ENCODE results near the gene RNF207. TPM values are rescaled to one million over a fixed set of nuclear protein-coding genes. Genes with fewer than 3 reads are reported as not detected.

Gene RNF207
- total RNA-seq, 1 experiment from 2014 or later: 4.9 TPM

GRCh38 chr1:6180707-6181311 is 25.1 kb upstream of the RNF207 start:
- no CpG with 5 or more reads among the region's 36 CpGs for WGBS (ENCODE audit: extremely low coverage, insufficient read length, low lambda C conversion rate)
- Mint-ChIP-seq H3K9me3 (no peaks in the 10 kb centered on the region), H3K4me3 (peak overlapping the region; percentile 48 to 74), H3K27ac (no peak overlapping the region), H3K27me3 (ENCODE audit: low read depth) (peaks cover 35% of the 10 kb centered on the region), H3K4me1 (peaks cover 33 to 41% of the 10 kb centered on the region in 2 experiments), H3K36me3 (ENCODE audit: insufficient read depth in 1 of 3, low read depth in 3 of 3) (peaks cover 4 to 17% (median 4%) of the 10 kb centered on the region in 3 experiments; a peak in 6 of 7 replicates)
- Histone ChIP-seq H4K5ac (ENCODE audit: insufficient read length, low read depth, low read length) (no peak overlapping the region), H3K56ac (ENCODE audit: insufficient read length, low read depth, low read length) (no peak overlapping the region), H3K9ac (ENCODE audit: extremely low read depth, insufficient read length, low read length) (no peak overlapping the region), H3K79me1 (ENCODE audit: insufficient read depth, low read depth, low read length, poor library complexity, severe bottlenecking) (no peaks in the 10 kb centered on the region), H3K27me3 (ENCODE audit: insufficient read depth, low read length) (peaks cover 14% of the 10 kb centered on the region; the same call in 1 of the 2 replicates), H3K27ac (ENCODE audit: insufficient read length, low read depth, low read length) (no peak overlapping the region), H2BK15ac (ENCODE audit: low read depth, low read length) (no peak overlapping the region), H3K79me2 (ENCODE audit: insufficient read depth, low read length) (no peaks in the 10 kb centered on the region), H3K23me2 (ENCODE audit: insufficient read length, low read depth, low read length, poor library complexity, severe bottlenecking) (no peaks in the 10 kb centered on the region), H2BK12ac (ENCODE audit: insufficient read length, low read depth, low read length) (no peak overlapping the region), H2BK5ac (ENCODE audit: insufficient read length, low read length) (no peak overlapping the region), H3K4me1 (ENCODE audit: insufficient read depth, low read length) (peaks cover 4% of the 10 kb centered on the region; the same call in 1 of the 2 replicates), H2AFZ (ENCODE audit: low read length) (no peak overlapping the region), H3K23ac (ENCODE audit: insufficient read length, low read depth, low read length) (no peak overlapping the region), H4K91ac (ENCODE audit: insufficient read length, low read depth, low read length) (no peak overlapping the region), H4K8ac (replicated peaks; ENCODE audit: insufficient read length, low read depth, low read length) (no peak overlapping the region), H3K18ac (ENCODE audit: insufficient read length, low read depth, low read length) (peak overlapping the region; percentile 1), H2AK5ac (ENCODE audit: insufficient read length, low read length) (no peak overlapping the region), H3T11ph (ENCODE audit: low read length) (no peak overlapping the region), H2BK20ac (ENCODE audit: low read depth, low read length, poor library complexity, severe bottlenecking) (no peak overlapping the region), H3K4ac (ENCODE audit: low read depth, low read length) (no peak overlapping the region), H2BK120ac (ENCODE audit: low read depth, low read length, poor library complexity, severe bottlenecking) (no peak overlapping the region), H3K9me3 (ENCODE audit: control insufficient read depth, low read depth, low read length) (no peaks in the 10 kb centered on the region), H4K20me1 (ENCODE audit: control insufficient read depth, insufficient read depth, insufficient read length) (no peaks in the 10 kb centered on the region), H3K14ac (ENCODE audit: insufficient read depth, low read length) (peak overlapping the region; percentile 24; the same call in 1 of the 2 replicates), H3K4me2 (ENCODE audit: insufficient read depth, insufficient read length, low read length) (no peak overlapping the region)
- peak; percentile 62 for DNase-seq
- no peak for TF ChIP-seq CTCF (conservative IDR thresholded peaks at IDR 0.05)
